AG04449 (cell line): ENCODE data around the gene ADGRG7.

Source experiments
- CTCF ChIA-PET: fragments of 350-600 bp; formaldehyde crosslinking; extraction: SDS; loops from one replicate; lab custom pipeline; 2021; ENCODE audit warnings: antibody characterized with exemption; lab: Yijun Ruan, JAX
- POLR2A ChIA-PET: fragments of 400-600, 350-600 bp; formaldehyde crosslinking; extraction: SDS; loops from one replicate; lab custom pipeline; 2020; ENCODE audit warnings: antibody characterized with exemption, inconsistent platforms; lab: Yijun Ruan, JAX
- DNase-seq: peaks from one replicate; pipeline ENCODE4 v3.0.0-alpha.2; 2010; ENCODE audit warnings: low read depth, low spot score
- H3K4me3 ChIP-seq: 2 replicates; pipeline ENCODE4 v1.5.1; 2011; ENCODE audit warnings: low read depth, mild to moderate bottlenecking, control low read depth, low read length
- TF ChIP-seq, protein P1 (sequence below): IDR thresholded peaks from one replicate; pipeline ENCODE4 v1.5.1; 2011; ENCODE audit warnings: mild to moderate bottlenecking, moderate library complexity, low read length, control low read depth, inconsistent platforms; ENCODE audit not compliant: insufficient read depth; ENCODE audit errors: missing control alignments

ADGRG7 gene

DNA sequence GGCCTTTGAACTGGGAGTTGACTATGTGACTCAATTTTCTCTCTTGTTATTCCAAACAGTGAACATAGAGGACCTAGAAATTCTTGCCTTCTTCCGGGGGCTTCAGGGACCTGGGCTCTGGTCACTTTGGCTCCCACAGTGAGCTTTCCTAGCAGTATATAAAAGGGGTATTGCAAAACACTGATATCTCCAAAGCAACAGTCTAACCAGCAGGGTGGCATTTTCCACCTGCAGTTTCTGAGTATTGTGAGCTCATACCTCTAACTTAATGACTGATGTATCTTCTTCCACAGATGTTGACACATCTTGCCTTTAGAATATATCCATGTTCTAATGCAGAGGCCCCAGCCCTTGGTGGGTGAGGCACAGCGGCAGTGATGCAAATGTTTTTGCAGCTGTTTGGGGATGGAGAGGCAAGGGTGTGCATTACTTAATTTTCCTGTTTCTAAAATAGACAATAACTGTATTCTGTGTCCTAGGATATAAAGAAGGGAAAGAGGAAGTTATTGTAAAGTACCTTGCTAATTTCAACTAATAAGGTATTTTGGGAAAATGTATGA, 45.7 kb upstream of the ADGRG7 start:
- POLR2A ChIA-PET, result no interaction called here
- CTCF ChIA-PET, result interaction anchor here (0.7 to 1.5 kb wide), 2 partner anchors 20 to 100 kb away, joined by 3 to 5 read pairs; no protein-coding TSS in a partner anchor
- TF ChIP-seq, protein P1, sequence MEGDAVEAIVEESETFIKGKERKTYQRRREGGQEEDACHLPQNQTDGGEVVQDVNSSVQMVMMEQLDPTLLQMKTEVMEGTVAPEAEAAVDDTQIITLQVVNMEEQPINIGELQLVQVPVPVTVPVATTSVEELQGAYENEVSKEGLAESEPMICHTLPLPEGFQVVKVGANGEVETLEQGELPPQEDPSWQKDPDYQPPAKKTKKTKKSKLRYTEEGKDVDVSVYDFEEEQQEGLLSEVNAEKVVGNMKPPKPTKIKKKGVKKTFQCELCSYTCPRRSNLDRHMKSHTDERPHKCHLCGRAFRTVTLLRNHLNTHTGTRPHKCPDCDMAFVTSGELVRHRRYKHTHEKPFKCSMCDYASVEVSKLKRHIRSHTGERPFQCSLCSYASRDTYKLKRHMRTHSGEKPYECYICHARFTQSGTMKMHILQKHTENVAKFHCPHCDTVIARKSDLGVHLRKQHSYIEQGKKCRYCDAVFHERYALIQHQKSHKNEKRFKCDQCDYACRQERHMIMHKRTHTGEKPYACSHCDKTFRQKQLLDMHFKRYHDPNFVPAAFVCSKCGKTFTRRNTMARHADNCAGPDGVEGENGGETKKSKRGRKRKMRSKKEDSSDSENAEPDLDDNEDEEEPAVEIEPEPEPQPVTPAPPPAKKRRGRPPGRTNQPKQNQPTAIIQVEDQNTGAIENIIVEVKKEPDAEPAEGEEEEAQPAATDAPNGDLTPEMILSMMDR, result no peak
- no peak for DNase-seq
- H3K4me3 ChIP-seq, result no peak overlapping the region

DNA sequence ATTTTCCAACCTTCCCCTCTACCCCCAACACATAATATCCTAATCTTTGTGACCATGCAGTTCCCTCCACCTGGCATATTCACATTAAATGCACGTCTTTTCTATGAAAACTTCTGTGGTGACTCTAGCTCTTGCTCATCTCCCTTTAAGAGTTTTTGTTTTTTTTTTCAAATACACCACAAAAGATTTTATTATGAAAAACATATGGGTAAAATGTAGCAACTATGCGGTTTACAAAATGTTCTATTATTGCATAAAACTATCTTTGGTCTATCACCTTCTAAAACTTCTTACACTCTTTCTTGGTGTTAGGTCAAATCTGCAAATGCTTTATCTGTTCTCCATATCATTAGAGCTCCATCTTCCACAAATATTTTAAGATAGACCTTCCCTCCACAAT, 38.6 kb upstream of the ADGRG7 start:
- H3K4me3 ChIP-seq, result no peak overlapping the region
- ChIA-PET CTCF (interaction anchor here (1.4 kb wide), 1 partner anchor 19 kb away, joined by 7 read pairs; no protein-coding TSS in a partner anchor), POLR2A (no interaction called here)
- TF ChIP-seq, protein P1, result no peak
- no peak for DNase-seq

DNA sequence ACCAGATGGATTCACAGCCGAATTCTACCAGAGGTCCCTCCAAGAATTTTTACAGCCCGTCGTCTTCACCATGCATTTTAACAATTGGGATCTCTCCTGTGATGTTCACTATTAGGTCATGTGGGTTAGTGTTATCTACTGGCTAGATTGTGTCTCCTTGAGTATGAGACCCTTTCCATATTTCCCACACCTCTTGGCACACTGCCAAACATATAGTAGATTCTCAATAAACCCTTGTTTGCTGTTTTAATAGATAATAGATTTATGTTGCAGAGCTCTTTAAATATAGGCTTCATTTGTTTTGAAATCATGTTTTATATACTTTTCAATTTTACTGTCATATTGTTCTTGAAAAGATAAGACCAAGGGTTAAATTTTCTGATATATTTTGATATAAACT, 34.9 kb upstream of the ADGRG7 start:
- ChIA-PET CTCF (interaction anchor here (0.6 to 2.4 kb wide), 4 partner anchors 13 to 112 kb away, joined by 3 to 14 read pairs (median 6); no protein-coding TSS in a partner anchor), POLR2A (no interaction called here)
- TF ChIP-seq, protein P1, result no peak
- H3K4me3 ChIP-seq, result no peak overlapping the region
- no peak for DNase-seq

DNA sequence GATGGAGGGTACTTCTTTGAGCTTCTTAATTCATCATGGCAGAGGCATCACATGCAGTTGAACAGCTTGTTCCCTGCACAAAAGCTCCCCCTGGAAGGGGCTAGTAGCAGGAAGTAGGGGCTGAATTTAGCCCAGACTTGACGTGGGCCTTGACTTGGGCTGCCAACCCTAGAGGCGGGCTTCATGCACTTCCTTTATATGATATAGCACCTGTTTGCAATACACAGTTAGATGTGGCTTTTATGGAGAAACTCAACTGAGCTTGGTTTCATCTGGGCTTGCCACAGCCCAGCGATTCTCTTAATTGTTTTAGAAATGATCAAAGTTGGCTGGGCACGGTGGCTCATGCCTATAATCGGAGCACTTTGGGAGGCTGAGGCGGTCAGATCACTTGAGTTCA, 33.7 kb upstream of the ADGRG7 start:
- no peak for DNase-seq
- TF ChIP-seq, protein P1, result no peak
- POLR2A ChIA-PET, result interaction anchor here (0.6 kb wide), 1 partner anchor 461 kb away, joined by 3 read pairs; no protein-coding TSS in a partner anchor
- CTCF ChIA-PET, result interaction anchor here (1.2 to 2.4 kb wide), 4 partner anchors 14 to 113 kb away, joined by 3 to 14 read pairs (median 6); no protein-coding TSS in a partner anchor
- no peak overlapping the region for H3K4me3 ChIP-seq

DNA sequence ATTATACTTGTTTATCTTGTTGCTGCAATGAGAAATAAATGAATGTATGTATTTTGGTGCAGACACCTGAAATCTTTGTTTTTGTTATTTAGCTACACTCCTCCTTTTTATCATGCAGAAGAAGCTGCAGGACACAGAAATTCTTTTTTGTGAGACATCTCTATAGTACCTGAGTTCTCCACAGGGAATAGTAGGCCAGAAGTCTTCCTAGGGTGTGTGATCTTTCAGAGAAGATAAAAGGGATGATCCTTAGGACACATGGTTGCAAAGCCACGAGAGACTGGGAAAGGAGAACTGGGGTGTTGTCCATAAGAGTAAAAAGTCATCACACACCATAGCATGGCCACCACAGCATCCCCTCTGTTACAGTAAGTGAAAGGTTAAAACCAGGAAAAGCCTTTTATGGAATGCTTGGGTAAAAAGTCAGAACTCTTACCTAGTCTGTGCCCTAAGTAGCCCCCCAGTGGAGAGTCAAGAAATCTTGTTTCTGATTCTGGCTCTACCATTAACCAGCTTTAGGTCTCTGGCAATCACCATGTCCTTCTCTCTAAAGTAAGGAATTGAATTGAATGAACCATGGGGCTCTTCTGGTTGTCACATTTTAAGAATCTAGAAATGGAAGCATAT, 31.9 kb upstream of the ADGRG7 start:
- ChIA-PET CTCF (interaction anchor here (2.1 to 2.2 kb wide), 2 partner anchors 12 to 114 kb away, joined by 9 to 10 read pairs; no protein-coding TSS in a partner anchor), POLR2A (no interaction called here)
- TF ChIP-seq, protein P1, result no peak
- DNase-seq, result no peak
- H3K4me3 ChIP-seq, result no peak overlapping the region

DNA sequence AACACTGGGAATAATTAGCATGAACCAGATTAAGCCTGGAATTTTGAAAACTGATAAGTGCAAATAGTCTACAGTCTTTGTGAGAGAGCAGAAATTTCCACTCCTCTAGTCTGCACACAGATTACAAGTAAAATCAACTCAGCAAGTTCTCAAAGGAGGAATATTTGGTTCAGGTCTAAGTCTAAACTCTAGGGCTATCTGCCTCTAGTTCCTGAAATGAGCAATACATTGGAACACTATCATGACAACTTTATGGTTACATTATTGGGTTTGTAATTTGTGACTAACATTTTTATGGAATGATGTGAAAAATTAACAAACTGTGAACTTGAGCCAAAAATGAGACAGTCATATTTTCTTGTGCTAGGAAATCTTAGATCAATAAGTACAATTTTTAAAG, 30.8 kb upstream of the ADGRG7 start:
- ChIA-PET CTCF (interaction anchor here (3.2 kb wide), 1 partner anchor 116 kb away, joined by 11 read pairs; no protein-coding TSS in a partner anchor), POLR2A (no interaction called here)
- H3K4me3 ChIP-seq, result no peak overlapping the region
- DNase-seq, result no peak
- TF ChIP-seq, protein P1, result no peak
